Left ventricle myocardium superior (tissue), 1 donor: ENCODE measurements around the gene STPG1. TPM values are rescaled to one million over a fixed set of nuclear protein-coding genes. Genes with fewer than 3 reads are reported as not detected.
"Not testable (repeated sequence)": the region's sequence is repeated elsewhere in the genome, so short reads cannot be mapped to it uniquely, and the experiment has no call there.

Experiments
- ATAC-seq: fragments of 200-7000 bp; cut with Tn5 transposase; one replicate; pipeline ENCODE4 v1.9.1; 2020; ENCODE audit warnings: mild to moderate bottlenecking, moderate library complexity
- DNase-seq: peaks from one replicate; pipeline ENCODE4 v3.0.0-alpha.2; 2020
- intact Hi-C: fragments of 100-400 bp; cut with micrococcal nuclease; formaldehyde crosslinking; loops from one replicate; pipeline ENCODE4 v1.11.0; 2022
- long read RNA-seq: library from polyadenylated mRNA; unstranded; transcript quantifications from one replicate; pipeline ENCODE4 v2.0.0, GENCODE V29; 2021
- total RNA-seq: library from RNA; stranded (reverse); fragmentation: NEBNext Ultra II Directional; extraction: Animal tissue kit (Norgen Biotek cat#: 25700); gene quantifications from one replicate; pipeline ENCODE4 v1.2.1, GENCODE V29; 2021
- donor health status: DM: no; HTN: yes; CAD: no; lungs with severe emphysema.

The STPG1 gene, protein sequence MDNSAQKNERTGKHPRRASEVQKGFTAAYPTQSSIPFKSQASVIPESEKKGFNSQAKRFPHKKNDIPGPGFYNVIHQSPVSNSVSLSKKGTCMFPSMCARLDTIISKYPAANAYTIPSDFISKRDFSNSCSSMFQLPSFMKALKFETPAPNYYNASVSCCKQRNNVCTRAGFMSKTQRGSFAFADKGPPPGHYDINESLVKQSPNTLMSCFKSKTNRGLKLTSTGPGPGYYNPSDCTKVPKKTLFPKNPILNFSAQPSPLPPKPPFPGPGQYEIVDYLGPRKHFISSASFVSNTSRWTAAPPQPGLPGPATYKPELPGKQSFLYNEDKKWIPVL
- 4.9 TPM for total RNA-seq
- long read RNA-seq, partial matches to known transcripts = 5 of 6 reads
- long read RNA-seq, other reads (novel, unspliced or antisense) = 1 of 6 reads

DNA sequence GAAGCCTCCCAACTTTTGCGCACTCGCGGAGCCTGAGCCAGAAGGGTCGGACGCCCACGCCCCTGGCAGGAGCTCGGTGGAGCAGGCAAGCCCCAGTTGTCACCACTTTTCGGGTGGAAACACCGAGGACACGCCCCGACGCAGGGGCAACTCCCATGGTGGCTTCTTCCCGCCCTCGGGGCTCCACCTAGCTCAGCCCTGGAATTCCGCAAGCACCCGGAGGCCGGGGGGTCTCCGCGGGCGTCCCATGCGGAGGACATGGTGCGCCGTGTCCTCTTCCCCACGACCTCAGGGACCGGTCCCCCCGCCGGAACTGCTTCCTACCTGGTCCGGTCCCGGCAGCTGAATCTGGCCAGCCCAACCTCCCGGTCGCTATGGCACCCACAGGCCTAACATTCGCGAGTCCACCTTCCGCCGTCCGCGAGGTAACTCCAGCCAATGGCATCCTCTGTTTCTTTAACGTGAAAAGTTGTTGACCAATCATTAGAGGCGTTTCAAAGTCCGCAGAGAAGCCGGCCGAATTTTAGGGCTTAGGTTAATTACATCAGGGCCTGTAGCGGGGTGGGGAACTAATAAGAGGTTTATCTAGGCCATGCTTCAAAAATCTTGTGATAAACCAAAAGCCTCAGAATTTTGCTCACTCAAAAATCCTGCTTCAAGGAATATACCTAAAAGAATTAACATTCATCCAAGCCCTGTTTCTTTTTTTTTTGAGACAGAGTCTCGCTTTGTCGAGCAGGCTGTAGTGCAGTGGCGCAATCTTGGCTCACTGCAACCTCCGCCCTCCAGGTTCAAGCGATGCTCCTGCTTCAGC, at the start of gene STPG1:
Gene STPG1 (minus strand): TSS at position 433 of the 814 bp plus-strand sequence. CDS start 12,394 bp downstream, outside the sequence.
- intact Hi-C loops = no loop called here
- peak; percentile 76 for ATAC-seq
- DNase-seq = peak; percentile 85

DNA sequence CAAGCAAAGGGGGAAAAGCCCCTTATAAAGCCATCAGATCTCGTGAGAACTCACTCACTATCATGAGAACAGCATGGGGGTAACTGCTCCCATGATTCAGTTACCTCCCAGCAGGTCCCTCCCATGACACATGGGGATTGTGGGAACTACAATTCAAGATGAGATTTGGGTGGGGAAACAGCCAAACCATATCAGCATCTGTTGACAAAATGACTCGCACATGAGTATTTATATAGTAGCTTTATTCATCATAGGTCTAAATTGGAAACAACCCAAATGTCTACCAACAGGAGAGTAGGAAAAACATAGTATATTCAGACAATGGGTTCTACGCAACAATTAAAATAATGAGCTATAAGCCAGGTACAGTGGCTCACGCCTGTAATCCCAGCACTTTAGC, 48.5 kb upstream of the STPG1 start:
- ATAC-seq, intact Hi-C loops, DNase-seq: not testable (repeated sequence)

DNA sequence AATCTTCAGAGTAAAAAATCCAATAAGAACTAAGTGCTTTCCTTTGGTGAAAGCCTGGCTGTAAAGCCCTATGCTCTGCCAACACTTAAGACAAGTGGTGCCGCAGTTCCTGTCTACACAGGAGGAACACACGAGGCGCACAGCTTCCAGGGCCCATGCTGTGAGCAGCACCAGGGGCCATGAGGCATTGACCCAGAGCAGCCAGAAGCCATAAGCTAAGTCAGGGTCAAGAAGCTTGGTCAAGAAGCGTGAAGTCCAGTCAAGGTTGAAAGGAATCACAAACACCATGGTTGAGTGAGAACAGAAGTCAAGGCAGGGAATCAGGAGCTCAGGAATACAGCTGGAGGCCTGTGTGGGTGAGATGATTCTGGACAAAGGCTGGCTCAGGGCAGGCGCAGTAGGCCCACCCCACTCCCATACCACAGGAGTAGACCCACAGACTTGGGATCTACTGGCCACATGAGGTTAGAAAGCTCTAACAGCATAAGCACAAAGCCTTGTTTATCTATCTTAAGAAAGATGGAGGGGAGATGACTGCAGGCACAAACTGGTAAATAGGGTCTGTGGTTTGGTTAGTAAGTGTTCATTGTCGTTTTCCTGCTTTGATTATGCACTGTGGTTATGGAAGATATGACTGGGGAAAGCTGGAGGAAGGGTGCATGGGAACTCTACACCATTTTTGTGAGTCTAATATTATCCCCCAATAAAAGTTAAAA, 46.1 kb upstream of the STPG1 start:
- no peak for DNase-seq
- ATAC-seq = no peak
- intact Hi-C loops = no loop called here

- intact Hi-C loops = no loop called here
- no peak for ATAC-seq
Measured at GRCh38 chr1:24457866-24458265, 44.3 kb upstream of the STPG1 start.

GRCh38 chr1:24455272-24455671, 41.7 kb upstream of the STPG1 start:
- ATAC-seq (no peak), DNase-seq (no peak)
- intact Hi-C loops = no loop called here

More at GRCh38 chr1:24457866-24458265, 44.3 kb upstream of the STPG1 start:
- DNase-seq = no peak

- intact Hi-C loops = no loop called here
- no peak for ATAC-seq
Measured at GRCh38 chr1:24454673-24455072, 41.1 kb upstream of the STPG1 start.

GRCh38 chr1:24452922-24453485, 39.4 kb upstream of the STPG1 start:
- ATAC-seq = no peak
- intact Hi-C loops = no loop called here
- no peak for DNase-seq

More at GRCh38 chr1:24454673-24455072, 41.1 kb upstream of the STPG1 start:
- no peak for DNase-seq

DNA sequence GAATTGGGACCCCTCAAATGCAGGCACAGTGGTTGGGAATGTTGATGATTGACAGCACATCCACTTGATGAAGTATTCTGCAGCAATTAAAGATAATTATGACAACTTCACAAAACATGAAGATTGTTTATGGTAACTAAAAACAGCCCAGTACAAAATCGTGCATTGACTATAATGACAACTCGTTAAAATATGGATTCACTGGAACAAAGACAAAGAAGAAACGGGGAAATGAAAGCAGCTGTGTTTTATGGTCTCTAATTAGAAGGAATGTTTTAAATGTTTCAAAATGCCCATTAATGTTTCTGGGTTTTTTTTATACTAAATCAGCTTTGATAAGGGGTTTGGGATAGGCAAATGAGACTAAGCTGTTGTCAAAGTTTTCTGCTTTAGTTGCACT, 38.2 kb upstream of the STPG1 start:
- DNase-seq = no peak
- no peak for ATAC-seq
- intact Hi-C loops = no loop called here

DNA sequence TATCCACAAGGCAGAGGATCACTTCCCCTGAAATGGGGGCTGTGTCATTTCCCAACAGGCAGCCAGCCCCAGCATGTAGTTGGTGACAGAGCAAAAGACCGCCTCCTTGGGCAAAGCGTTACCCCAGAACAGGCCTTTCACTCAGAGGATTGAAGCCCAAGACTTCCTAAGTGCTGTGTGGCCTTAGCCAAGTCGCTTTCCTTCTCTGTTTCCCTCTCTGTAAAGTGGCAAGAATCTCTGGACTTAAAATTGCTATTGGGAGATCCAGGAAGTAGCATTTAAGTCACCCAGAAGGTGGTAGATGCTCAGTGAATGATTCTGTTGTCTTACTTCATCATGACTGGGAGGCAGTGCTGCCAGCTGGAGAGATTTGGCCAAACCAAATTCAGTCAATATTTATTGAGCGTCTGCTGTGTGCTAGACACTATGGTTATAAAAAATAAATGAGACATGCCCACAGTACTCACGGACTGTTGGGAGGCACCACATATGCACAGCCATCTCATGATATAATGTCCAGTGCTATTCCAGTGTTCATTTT, 37.3 kb upstream of the STPG1 start:
- ATAC-seq = no peak
- no peak for DNase-seq
- intact Hi-C loops = no loop called here

DNA sequence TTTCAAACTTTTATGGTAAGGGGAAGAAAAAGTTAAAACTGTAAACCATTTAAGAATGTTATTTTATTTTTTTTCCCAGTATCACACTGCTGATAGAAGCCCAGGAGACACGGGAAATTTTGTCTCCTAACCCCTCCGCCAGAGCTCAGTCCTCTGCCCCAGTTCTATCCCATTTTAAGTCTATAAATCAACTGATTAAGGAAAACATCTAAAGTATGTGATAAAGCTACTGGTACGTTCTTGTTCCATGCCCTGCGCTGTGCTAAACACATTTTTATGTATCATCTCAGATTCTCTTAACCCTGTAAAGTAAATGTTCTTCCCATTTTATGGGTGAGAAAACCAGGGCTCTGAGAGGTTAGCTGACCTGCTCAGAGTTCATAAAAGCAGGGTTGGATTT, 36.7 kb upstream of the STPG1 start:
- DNase-seq = no peak

DNA sequence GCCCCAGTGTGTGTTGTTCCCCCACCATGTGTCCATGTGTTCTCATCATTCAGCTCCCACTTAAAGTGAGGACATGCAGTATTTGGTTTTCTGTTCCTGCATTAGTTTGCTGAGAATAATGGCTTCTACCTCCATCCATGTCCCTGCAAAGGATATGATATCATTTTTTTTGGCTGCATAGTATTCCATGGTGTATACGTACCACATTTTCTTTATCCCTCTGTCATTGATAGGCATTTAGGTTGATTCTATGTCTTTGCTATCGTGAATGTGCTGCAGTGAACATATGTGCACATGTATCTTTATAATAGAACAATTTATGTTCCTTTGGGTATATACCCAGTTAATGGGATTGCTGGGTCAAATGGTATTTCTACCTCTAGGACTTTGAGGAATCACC, 32.9 kb upstream of the STPG1 start:
- ATAC-seq, DNase-seq, intact Hi-C loops: not testable (repeated sequence)

More for the DNA sequence above, 36.7 kb upstream of the STPG1 start:
- intact Hi-C loops = no loop called here
- no peak for ATAC-seq

DNA sequence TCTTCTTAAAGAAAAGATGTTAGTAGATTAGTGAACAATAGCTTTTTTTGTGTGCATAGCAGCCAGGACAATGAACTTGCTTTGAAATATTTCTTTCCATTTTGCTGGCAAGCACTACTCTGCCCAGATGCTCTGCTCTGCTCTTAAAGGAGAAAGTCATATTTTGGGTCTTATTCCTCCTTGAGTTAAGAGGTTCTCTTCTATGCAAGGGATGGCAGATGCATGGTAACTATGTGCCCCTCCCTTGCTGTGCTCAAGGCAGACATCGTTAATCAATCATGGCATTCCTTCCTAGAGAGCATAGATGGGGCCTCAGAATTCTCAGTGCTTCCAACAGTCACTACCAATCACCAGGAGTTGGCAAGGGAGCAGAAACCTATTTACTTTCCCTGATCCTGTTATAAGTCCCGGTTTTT, 29.7 kb upstream of the STPG1 start:
- intact Hi-C loops = no loop called here
- ATAC-seq (no peak), DNase-seq (no peak)

DNA sequence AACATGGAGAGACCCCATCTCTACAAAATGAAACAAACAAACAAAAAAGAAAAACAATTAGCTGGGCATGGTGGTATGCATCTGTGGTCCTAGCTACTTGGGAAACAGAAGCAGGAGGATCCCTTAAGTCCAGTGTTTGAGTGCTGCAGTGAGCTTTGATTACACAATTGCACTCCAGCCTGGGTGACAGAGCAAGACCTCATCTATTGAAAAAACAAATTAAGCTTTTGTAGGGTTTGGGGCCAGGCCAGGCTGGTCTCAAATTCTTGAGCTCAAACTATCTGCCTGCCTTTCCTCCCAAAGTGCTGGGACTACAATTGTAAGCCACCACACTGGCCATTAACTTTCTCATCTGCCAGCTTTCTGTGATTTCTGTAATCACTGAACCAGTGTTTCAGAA, 29.2 kb upstream of the STPG1 start:
- DNase-seq (no peak), ATAC-seq (no peak)
- intact Hi-C loops = no loop called here

DNA sequence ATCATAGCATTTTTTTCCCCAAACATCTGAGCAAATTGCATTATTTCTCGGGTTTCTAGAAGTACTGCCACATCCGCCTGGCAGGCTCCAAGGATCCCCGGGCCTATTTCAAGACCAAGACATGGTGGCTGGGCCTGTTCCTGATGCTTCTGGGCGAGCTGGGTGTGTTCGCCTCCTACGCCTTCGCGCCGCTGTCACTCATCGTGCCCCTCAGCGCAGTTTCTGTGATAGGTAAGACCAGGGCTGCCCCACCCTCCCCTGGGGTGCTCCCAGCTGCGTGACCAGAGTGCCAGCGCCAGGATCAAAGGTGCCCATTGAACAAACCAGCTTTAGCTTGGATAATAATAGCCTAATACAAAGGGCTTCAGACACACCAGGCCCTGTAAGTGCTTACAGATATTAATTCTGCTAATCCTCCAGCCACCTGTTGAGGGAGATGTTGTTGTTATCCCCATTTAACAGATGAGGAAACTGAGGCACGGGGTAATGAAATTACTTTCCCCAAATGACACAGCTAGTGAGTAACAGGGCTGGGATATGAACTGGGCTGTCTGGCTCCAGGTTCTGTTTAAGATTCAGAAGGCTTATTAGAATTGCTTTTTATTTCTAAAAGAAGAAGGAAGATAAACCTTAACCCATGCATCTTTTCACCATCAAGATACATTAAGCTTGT, 28.6 kb upstream of the STPG1 start:
- intact Hi-C loops = no loop called here
- DNase-seq = no peak
- no peak for ATAC-seq

DNA sequence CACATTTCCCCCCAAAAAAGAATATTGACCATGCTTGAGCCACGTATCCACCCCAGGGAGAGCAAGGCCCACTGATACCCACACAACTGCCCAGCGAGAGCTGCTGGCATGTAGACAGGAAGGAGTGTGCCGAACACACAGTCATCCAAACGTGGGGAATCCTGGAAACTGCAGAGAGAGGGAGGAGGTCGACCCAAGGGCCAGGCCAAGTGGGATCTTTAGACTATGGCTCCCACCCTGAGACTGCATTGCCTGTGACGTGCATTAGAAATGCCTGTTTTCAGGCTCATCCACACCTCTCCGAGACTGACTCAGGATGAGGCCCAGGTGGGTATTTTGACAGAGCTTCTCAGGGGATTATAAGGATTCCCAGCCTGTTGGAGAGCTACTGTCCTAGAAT, 27.9 kb upstream of the STPG1 start:
- intact Hi-C loops = no loop called here
- ATAC-seq (no peak), DNase-seq (no peak)

DNA sequence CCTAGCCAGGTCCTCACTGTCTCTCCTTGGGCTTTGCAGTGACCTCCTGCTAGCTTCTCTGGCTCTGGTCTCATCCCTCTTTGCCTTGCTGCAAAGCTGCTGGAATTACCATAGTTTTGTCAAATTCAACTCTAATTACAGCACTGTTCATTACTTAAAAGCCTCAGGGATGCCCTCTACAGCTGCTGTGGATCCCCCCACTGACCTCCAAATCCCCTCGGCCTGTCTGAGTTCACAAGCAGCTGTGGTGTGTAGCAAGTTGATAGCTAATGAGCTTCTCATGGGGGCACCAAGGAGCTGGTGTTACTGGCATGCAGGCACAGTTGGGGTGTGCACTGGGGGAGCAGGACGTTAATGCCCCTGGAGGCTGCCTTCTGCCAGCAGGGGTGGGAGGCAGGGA, 26.9 kb upstream of the STPG1 start:
- DNase-seq = no peak
- no peak for ATAC-seq
- intact Hi-C loops = no loop called here

DNA sequence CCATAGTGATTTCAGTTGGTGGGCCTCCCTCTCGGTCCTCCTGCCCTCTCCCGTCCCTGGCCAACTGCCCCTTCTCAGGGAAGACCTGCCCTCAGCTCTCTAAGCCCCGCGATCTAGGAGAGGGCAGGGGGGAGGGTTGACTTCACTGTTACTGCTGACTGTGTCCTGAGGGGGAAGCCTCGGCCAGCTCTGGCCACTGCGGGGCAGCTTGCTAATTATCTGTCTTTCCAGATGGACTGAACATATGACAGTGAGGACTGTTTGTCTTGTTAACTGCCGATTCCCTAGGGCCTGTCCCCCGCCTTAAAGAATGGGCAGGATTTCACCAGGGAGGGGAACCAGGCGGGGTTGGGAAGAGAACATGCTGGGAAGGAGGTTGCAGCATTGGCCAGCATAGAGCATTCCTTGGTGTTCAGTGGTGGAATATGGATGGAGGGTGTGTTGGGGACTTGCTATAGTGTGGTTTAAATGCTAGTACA, 24.9 kb upstream of the STPG1 start:
- peak; percentile 91 for ATAC-seq
- intact Hi-C loops = no loop called here
- peak; percentile 74 for DNase-seq

GRCh38 chr1:24437631-24438396, 24.2 kb upstream of the STPG1 start:
- ATAC-seq (peak; percentile 57), DNase-seq (peak; percentile 55)
- intact Hi-C loops = no loop called here
